Right ventricle myocardium inferior (tissue), 1 donor: ENCODE data around the gene RIMBP2. TPM values are rescaled to one million over a fixed set of nuclear protein-coding genes. Genes with fewer than 3 reads are reported as not detected.
"Not testable (repeated sequence)": the region's sequence is repeated elsewhere in the genome, so short reads cannot be mapped to it uniquely, and the experiment has no call there.

Experiments
- ATAC-seq: fragments of 200-7000 bp; cut with Tn5 transposase; one replicate; pipeline ENCODE4 v1.9.1; 2020; ENCODE audit warnings: mild to moderate bottlenecking, moderate library complexity
- DNase-seq: peaks from one replicate; pipeline ENCODE4 v3.0.0; 2021; ENCODE audit errors: missing footprints
- intact Hi-C: fragments of 100-400 bp; cut with DNase I; formaldehyde crosslinking; loops from one replicate; pipeline ENCODE4 v1.11.0; 2022
- total RNA-seq: library from RNA; stranded (reverse); fragmentation: NEBNext Ultra II Directional; extraction: Animal tissue kit (Norgen Biotek cat#: 25700); gene quantifications from one replicate; pipeline ENCODE4 v1.2.1, GENCODE V29; 2021
- donor health status: DM: no; HTN: yes; CAD: no; lungs with severe emphysema.

The RIMBP2 gene
- total RNA-seq, 1 donor from 2014 or later, result not detected

- intact Hi-C loops, result no loop called here
- DNase-seq (no peak), ATAC-seq (no peak)
These were observed 26.4 kb downstream of the RIMBP2 start for GRCh38 chr12:130689408-130690405.

- ATAC-seq, intact Hi-C loops: not testable (repeated sequence)
These were observed 27.1 kb downstream of the RIMBP2 start for GRCh38 chr12:130688999-130689398.

GRCh38 chr12:130687796-130688778 is 28.0 kb downstream of the RIMBP2 start:
- no peak for DNase-seq
- ATAC-seq, result no peak

More at GRCh38 chr12:130688999-130689398, 27.1 kb downstream of the RIMBP2 start:
- not testable (repeated sequence) for DNase-seq

GRCh38 chr12:130687190-130687589 is 28.9 kb downstream of the RIMBP2 start:
- intact Hi-C loops, result no loop called here
- DNase-seq (no peak), ATAC-seq (no peak)

More at GRCh38 chr12:130687796-130688778, 28.0 kb downstream of the RIMBP2 start:
- intact Hi-C loops, result no loop called here

GRCh38 chr12:130686511-130686991 is 29.5 kb downstream of the RIMBP2 start:
- DNase-seq, result no peak
- no peak for ATAC-seq
- intact Hi-C loops, result no loop called here

- intact Hi-C loops, result no loop called here
- no peak for DNase-seq
- no peak for ATAC-seq
These were observed 30.2 kb downstream of the RIMBP2 start for GRCh38 chr12:130685850-130686249.

- no peak for DNase-seq
- intact Hi-C loops, result no loop called here
These were observed 30.8 kb downstream of the RIMBP2 start for GRCh38 chr12:130685250-130685787.

GRCh38 chr12:130683811-130684210 is 32.3 kb downstream of the RIMBP2 start:
- ATAC-seq (no peak), DNase-seq (no peak)
- intact Hi-C loops, result no loop called here

More at GRCh38 chr12:130685250-130685787, 30.8 kb downstream of the RIMBP2 start:
- no peak for ATAC-seq

- ATAC-seq, result no peak
- intact Hi-C loops, result no loop called here
These were observed 33.0 kb downstream of the RIMBP2 start for GRCh38 chr12:130683080-130683479.

GRCh38 chr12:130680451-130680990 is 35.6 kb downstream of the RIMBP2 start:
- ATAC-seq, result no peak

More at GRCh38 chr12:130683080-130683479, 33.0 kb downstream of the RIMBP2 start:
- DNase-seq, result no peak

GRCh38 chr12:130677957-130678558 is 38.0 kb downstream of the RIMBP2 start:
- ATAC-seq (no peak), DNase-seq (no peak)
- intact Hi-C loops, result no loop called here

More at GRCh38 chr12:130680451-130680990, 35.6 kb downstream of the RIMBP2 start:
- intact Hi-C loops, result no loop called here
- no peak for DNase-seq

GRCh38 chr12:130675791-130676190 is 40.3 kb downstream of the RIMBP2 start:
- intact Hi-C loops, result no loop called here
- no peak for ATAC-seq
- no peak for DNase-seq

- intact Hi-C loops, result no loop called here
- DNase-seq, result no peak
- no peak for ATAC-seq
These were observed 41.0 kb downstream of the RIMBP2 start for GRCh38 chr12:130675121-130675520.

GRCh38 chr12:130674676-130675075 is 41.4 kb downstream of the RIMBP2 start:
- DNase-seq (no peak), ATAC-seq (no peak)
- intact Hi-C loops, result no loop called here

GRCh38 chr12:130673036-130673705 is 42.9 kb downstream of the RIMBP2 start:
- ATAC-seq, result no peak
- intact Hi-C loops, result no loop called here
- no peak for DNase-seq

- no peak for DNase-seq
- ATAC-seq, result no peak
- intact Hi-C loops, result no loop called here
These were observed 43.8 kb downstream of the RIMBP2 start for GRCh38 chr12:130672089-130672820.

GRCh38 chr12:130671556-130671955 is 44.5 kb downstream of the RIMBP2 start:
- ATAC-seq, result no peak
- intact Hi-C loops, result no loop called here

More at GRCh38 chr12:130671556-130671955, 44.5 kb downstream of the RIMBP2 start:
- DNase-seq, result no peak
